PFSK-1 (cell line): ENCODE data around the gene FOCAD.

Experiments
- FOXP2 ChIP-seq: optimal IDR thresholded peaks from 2 replicates; pipeline ENCODE3; 2011; ENCODE audit warnings: borderline replicate concordance, control low read depth, inconsistent platforms; ENCODE audit not compliant: insufficient read depth; ENCODE audit errors: extremely low read length, extremely low read depth
- POLR2AphosphoS5 ChIP-seq: IDR thresholded peaks from 2 replicates; pipeline ENCODE4 v1.6.1; 2012; ENCODE audit warnings: low read depth, mild to moderate bottlenecking, control low read depth, low read length, moderate library complexity
- TAF1 ChIP-seq: IDR thresholded peaks from 2 replicates; pipeline ENCODE4 v1.6.1; 2012; ENCODE audit warnings: low read length, control low read depth, borderline replicate concordance; ENCODE audit not compliant: insufficient read depth

DNA sequence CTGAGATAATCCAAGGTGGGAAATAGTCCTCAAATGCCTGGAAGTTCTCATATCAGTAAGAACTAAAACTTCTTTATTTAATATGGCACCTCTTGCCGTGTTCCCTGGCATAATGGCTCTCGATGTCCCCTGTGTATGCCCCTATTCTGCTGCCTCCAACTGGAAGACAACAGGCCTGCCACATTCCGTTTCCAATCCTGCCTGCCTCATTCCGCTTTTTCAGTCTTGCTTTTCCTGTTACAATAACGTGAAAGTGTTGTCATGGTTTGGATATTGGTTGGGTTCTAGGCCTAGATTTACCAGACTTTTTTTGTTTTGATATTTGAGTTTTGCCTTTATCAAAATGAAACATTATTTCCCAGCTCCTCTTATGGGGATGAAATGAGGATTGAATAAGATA, 98.2 kb downstream of the FOCAD start:
- no peak for TF ChIP-seq FOXP2
- TF ChIP-seq POLR2AphosphoS5 = no peak
- no peak for TF ChIP-seq TAF1
